HCT116 (cell line): ENCODE measurements around the gene HOXA7. TPM values are rescaled to one million over a fixed set of nuclear protein-coding genes. Genes with fewer than 3 reads are reported as not detected.

Experiments
- ATAC-seq: fragments of 200-7000 bp; cut with Tn5 transposase; 2 replicates; pipeline ENCODE4 v1.9.1; 2020; ENCODE audit warnings: mild to moderate bottlenecking, moderate library complexity
- BruUV-seq: library from RNA; stranded (reverse); fragments of 400-500 nt; replicated peaks from 2 replicates; lab custom pipeline; 2021; lab: Mats Ljungman, UMichigan
- CTCF ChIA-PET: fragments of 300-600 bp; sonication (Branson Sonifier 250); formaldehyde crosslinking; loops from one replicate; lab custom pipeline; 2021; ENCODE audit warnings: antibody characterized with exemption; lab: Charles Lee
- POLR2A ChIA-PET: fragments of 300-600, 350-600 bp; sonication (Branson Sonifier 250); formaldehyde crosslinking; loops from one replicate; lab custom pipeline; 2021; ENCODE audit warnings: antibody characterized with exemption; lab: Charles Lee
- RAD21 ChIA-PET, 2 experiments: fragments of 300-600 bp; sonication (Branson Sonifier 250); formaldehyde crosslinking; loops; one replicate each; lab custom pipeline; 2023; ENCODE audit warnings: low total read pairs in 2 of 2; ENCODE audit not compliant: uncharacterized antibody in 2 of 2, unreplicated experiment in 2 of 2, low non-redundant PET in 1 of 2; lab: Charles Lee
- DNase-seq: peaks from one replicate; pipeline ENCODE4 v3.0.0-alpha.2; 2010; ENCODE audit warnings: low read depth, low spot score
- H2AFZ ChIP-seq: fragments of 200-600 bp; shearing (Covaris generic), sonication (generic); 2 replicates; pipeline ENCODE4 v1.6.1; 2017; ENCODE audit warnings: low read depth, mixed run types, mixed read lengths, antibody characterized with exemption, low read length; ENCODE audit not compliant: poor library complexity, severe bottlenecking
- H3K27ac ChIP-seq: 2 replicates; pipeline ENCODE4 v1.5.1; 2012; ENCODE audit warnings: low read depth, low read length
- H3K27me3 ChIP-seq: fragments of 200-600 bp; sonication (generic); 2 replicates; pipeline ENCODE4 v1.6.1; 2016; ENCODE audit warnings: mixed run types, low read length, mixed read lengths; ENCODE audit not compliant: insufficient read depth
- H3K36me3 ChIP-seq, 2 experiments: fragments of 200-500 bp in 1 of 2; fragments of 200-600 bp in 1 of 2; sonication (Bioruptor generic) in 1 of 2; sonication (generic) in 1 of 2; 2 replicates each; pipeline versions ENCODE4 v1.5.1 to v1.6.1; 2014 to 2016; ENCODE audit warnings: low read length in 2 of 2, inconsistent platforms in 1 of 2, mixed read lengths in 1 of 2, mixed run types in 1 of 2; ENCODE audit not compliant: insufficient read depth in 2 of 2, control insufficient read depth in 1 of 2
- H3K4me1 ChIP-seq, 2 experiments: fragments of 200-600 bp in 1 of 2; sonication (generic) in 1 of 2; 2 replicates each; pipeline versions ENCODE4 v1.5.1 to v1.6.1; 2012 to 2017; ENCODE audit warnings: low read length in 2 of 2, inconsistent platforms in 1 of 2, mild to moderate bottlenecking in 1 of 2, mixed read lengths in 1 of 2, mixed run types in 1 of 2, moderate library complexity in 1 of 2; ENCODE audit not compliant: insufficient read depth in 2 of 2, control insufficient read depth in 1 of 2
- H3K4me2 ChIP-seq: fragments of 200-600 bp; sonication (generic); 2 replicates; pipeline ENCODE4 v1.6.1; 2017; ENCODE audit warnings: mixed run types, low read length, mixed read lengths
- H3K4me3 ChIP-seq, 2 experiments: fragments of 200-600 bp in 1 of 2; sonication (generic) in 1 of 2; replicated peaks in 1 of 2; 2 replicates each; pipeline ENCODE4 v1.5.1; 2011 to 2016; ENCODE audit warnings: low read length in 2 of 2, control low read depth in 1 of 2, low read depth in 1 of 2, mild to moderate bottlenecking in 1 of 2, mixed read lengths in 1 of 2, mixed run types in 1 of 2
- H3K79me2 ChIP-seq: fragments of 200-600 bp; sonication (generic); 2 replicates; pipeline ENCODE4 v1.6.1; 2017; ENCODE audit warnings: mild to moderate bottlenecking, mixed run types, low read length, moderate library complexity, mixed read lengths; ENCODE audit not compliant: insufficient read depth
- H3K9ac ChIP-seq: fragments of 200-600 bp; sonication (generic); 2 replicates; pipeline ENCODE4 v1.6.1; 2016; ENCODE audit warnings: low read length, mixed read lengths
- H3K9me2 ChIP-seq: fragments of 200-600 bp; sonication (generic), shearing (Covaris generic); 2 replicates; pipeline ENCODE4 v1.6.1; 2017; ENCODE audit warnings: mixed run types, mild to moderate bottlenecking, moderate library complexity; ENCODE audit not compliant: insufficient read depth
- H3K9me3 ChIP-seq, 2 experiments: fragments of 200-500 bp in 1 of 2; fragments of 200-600 bp in 1 of 2; sonication (Bioruptor generic) in 1 of 2; sonication (generic) in 1 of 2; 2 replicates each; pipeline ENCODE4 v1.6.1; 2014 to 2017; ENCODE audit warnings: low read length in 2 of 2, mixed read lengths in 2 of 2, inconsistent platforms in 1 of 2, low read depth in 1 of 2, mild to moderate bottlenecking in 1 of 2, mixed run types in 1 of 2, moderate library complexity in 1 of 2; ENCODE audit not compliant: control insufficient read depth in 1 of 2, insufficient read depth in 1 of 2
- H4K20me1 ChIP-seq: fragments of 200-600 bp; sonication (generic), shearing (Covaris generic); 2 replicates; pipeline ENCODE4 v1.6.1; 2017; ENCODE audit warnings: mixed run types, mild to moderate bottlenecking, moderate library complexity; ENCODE audit not compliant: insufficient read depth
- ATF3 ChIP-seq: IDR thresholded peaks from 2 replicates; pipeline ENCODE4 v1.6.1; 2012
- CEBPB ChIP-seq: IDR thresholded peaks from 2 replicates; pipeline ENCODE4 v1.6.1; 2012; ENCODE audit warnings: low read depth
- FOSL1 ChIP-seq: IDR thresholded peaks from 2 replicates; pipeline ENCODE4 v1.6.1; 2012; ENCODE audit warnings: low read depth
- JUND ChIP-seq: IDR thresholded peaks from 2 replicates; pipeline ENCODE4 v1.6.1; 2012
- SIN3A ChIP-seq: IDR thresholded peaks from 2 replicates; pipeline ENCODE4 v1.6.1; 2012; ENCODE audit warnings: low read depth
- SP1 ChIP-seq: IDR thresholded peaks from 2 replicates; pipeline ENCODE4 v1.6.1; 2012; ENCODE audit warnings: low read depth
- TCF7L2 ChIP-seq: IDR thresholded peaks from 2 replicates; pipeline ENCODE4 v1.7.0; 2011; ENCODE audit warnings: borderline replicate concordance, inconsistent platforms; ENCODE audit not compliant: insufficient read depth, insufficient read length; ENCODE audit errors: extremely low read depth
- ZFX ChIP-seq: fragments of 450-650 bp; IDR thresholded peaks from 2 replicates; pipeline ENCODE4 v1.6.1; 2017
- ZNF274 ChIP-seq: fragments of 200-500 bp; sonication (Bioruptor generic); IDR thresholded peaks from 2 replicates; pipeline ENCODE4 v1.6.1; 2014; ENCODE audit warnings: mild to moderate bottlenecking, low read depth, low read length, inconsistent platforms
- intact Hi-C: fragments of 100-400 bp; cut with micrococcal nuclease; formaldehyde crosslinking; loops from 2 replicates; pipeline ENCODE4 v1.10.0; 2022
- total RNA-seq: library from RNA; stranded (reverse); gene quantifications from one replicate; pipeline ENCODE4 v1.2.1, GENCODE V29; 2021; ENCODE audit not compliant: unreplicated experiment
- TF ChIP-seq, protein P1 (sequence below): IDR thresholded peaks from 2 replicates; pipeline ENCODE4 v1.6.1; 2011; ENCODE audit warnings: mild to moderate bottlenecking, low read length, moderate library complexity; ENCODE audit not compliant: insufficient replicate concordance; ENCODE audit errors: extremely low read depth
- TF ChIP-seq, protein P2 (sequence below): IDR thresholded peaks from 2 replicates; pipeline ENCODE4 v1.6.1; 2012; ENCODE audit warnings: low read depth
- TF ChIP-seq, protein P3 (sequence below): IDR thresholded peaks from 2 replicates; pipeline ENCODE4 v1.6.1; 2012

The HOXA7 gene
- total RNA-seq, 1 experiment from 2014 or later: 15.0 TPM

DNA sequence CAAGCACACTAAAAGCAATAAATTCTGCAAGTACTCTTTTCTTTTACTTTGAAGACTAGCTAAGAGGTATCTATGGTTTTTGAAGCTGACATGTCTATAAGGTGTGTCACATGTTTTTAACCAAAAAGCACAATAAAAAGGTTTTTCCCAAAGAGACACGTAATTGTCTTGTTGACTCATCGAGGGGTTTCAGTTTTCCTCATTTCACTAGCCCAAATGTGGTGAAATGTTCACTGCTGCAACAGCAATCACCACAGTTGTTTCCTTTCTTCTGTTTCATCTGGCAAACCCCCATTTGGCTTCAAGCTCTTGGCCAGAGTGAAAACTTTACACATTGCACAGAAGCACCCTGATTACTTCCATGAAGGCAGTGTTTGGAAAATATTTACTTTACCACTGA is 22.1 kb downstream of the HOXA7 start:
- Histone ChIP-seq H3K9me2 (no peaks in the 10 kb centered on the region), H3K27me3 (no peaks in the 10 kb centered on the region), H3K4me3 (peak overlapping the region in 1 of 2 experiments; percentile 22; a peak in 1 of 4 replicates), H3K9ac (peak overlapping the region; percentile 55; the same call in 1 of the 2 replicates), H2AFZ (no peak overlapping the region), H3K4me2 (peak overlapping the region; percentile 83), H3K36me3 (no peaks in the 10 kb centered on the region), H3K79me2 (no peaks in the 10 kb centered on the region), H4K20me1 (no peaks in the 10 kb centered on the region), H3K4me1 (peaks cover 41 to 81% of the 10 kb centered on the region in 2 experiments), H3K27ac (peak overlapping the region; percentile 5; the same call in 1 of the 2 replicates), H3K9me3 (no peaks in the 10 kb centered on the region)
- ChIA-PET POLR2A (no interaction called here), RAD21 (interaction anchor here in 1 of 2 experiments (1.2 kb wide), 1 partner anchor 19 kb away, joined by 4 read pairs; no protein-coding TSS in a partner anchor), CTCF (interaction anchor here (0.9 to 1.3 kb wide), 2 partner anchors 27 to 280 kb away, joined by 3 read pairs; no protein-coding TSS in a partner anchor)
- DNase-seq (no peak), ATAC-seq (no peak)
- intact Hi-C loops: no loop called here
- TF ChIP-seq JUND (peak; percentile 56), SIN3A (no peak), ZFX (no peak), SP1 (peak; percentile 44), ATF3 (no peak), CEBPB (peak; percentile 63), ZNF274 (no peak), FOSL1 (peak; percentile 37), TCF7L2 (no peak)
- TF ChIP-seq, protein P1, sequence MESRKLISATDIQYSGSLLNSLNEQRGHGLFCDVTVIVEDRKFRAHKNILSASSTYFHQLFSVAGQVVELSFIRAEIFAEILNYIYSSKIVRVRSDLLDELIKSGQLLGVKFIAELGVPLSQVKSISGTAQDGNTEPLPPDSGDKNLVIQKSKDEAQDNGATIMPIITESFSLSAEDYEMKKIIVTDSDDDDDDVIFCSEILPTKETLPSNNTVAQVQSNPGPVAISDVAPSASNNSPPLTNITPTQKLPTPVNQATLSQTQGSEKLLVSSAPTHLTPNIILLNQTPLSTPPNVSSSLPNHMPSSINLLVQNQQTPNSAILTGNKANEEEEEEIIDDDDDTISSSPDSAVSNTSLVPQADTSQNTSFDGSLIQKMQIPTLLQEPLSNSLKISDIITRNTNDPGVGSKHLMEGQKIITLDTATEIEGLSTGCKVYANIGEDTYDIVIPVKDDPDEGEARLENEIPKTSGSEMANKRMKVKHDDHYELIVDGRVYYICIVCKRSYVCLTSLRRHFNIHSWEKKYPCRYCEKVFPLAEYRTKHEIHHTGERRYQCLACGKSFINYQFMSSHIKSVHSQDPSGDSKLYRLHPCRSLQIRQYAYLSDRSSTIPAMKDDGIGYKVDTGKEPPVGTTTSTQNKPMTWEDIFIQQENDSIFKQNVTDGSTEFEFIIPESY: no peak
- TF ChIP-seq, protein P2, sequence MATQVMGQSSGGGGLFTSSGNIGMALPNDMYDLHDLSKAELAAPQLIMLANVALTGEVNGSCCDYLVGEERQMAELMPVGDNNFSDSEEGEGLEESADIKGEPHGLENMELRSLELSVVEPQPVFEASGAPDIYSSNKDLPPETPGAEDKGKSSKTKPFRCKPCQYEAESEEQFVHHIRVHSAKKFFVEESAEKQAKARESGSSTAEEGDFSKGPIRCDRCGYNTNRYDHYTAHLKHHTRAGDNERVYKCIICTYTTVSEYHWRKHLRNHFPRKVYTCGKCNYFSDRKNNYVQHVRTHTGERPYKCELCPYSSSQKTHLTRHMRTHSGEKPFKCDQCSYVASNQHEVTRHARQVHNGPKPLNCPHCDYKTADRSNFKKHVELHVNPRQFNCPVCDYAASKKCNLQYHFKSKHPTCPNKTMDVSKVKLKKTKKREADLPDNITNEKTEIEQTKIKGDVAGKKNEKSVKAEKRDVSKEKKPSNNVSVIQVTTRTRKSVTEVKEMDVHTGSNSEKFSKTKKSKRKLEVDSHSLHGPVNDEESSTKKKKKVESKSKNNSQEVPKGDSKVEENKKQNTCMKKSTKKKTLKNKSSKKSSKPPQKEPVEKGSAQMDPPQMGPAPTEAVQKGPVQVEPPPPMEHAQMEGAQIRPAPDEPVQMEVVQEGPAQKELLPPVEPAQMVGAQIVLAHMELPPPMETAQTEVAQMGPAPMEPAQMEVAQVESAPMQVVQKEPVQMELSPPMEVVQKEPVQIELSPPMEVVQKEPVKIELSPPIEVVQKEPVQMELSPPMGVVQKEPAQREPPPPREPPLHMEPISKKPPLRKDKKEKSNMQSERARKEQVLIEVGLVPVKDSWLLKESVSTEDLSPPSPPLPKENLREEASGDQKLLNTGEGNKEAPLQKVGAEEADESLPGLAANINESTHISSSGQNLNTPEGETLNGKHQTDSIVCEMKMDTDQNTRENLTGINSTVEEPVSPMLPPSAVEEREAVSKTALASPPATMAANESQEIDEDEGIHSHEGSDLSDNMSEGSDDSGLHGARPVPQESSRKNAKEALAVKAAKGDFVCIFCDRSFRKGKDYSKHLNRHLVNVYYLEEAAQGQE: no peak
- TF ChIP-seq, protein P3, sequence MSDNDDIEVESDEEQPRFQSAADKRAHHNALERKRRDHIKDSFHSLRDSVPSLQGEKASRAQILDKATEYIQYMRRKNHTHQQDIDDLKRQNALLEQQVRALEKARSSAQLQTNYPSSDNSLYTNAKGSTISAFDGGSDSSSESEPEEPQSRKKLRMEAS: no peak
- no TSS peak for BruUV-seq
